Erythroblast (primary cell): ENCODE results near the gene PPIL3.

Source experiments
- DNase-seq, 2 experiments: peaks; one replicate each; lab custom pipeline; 2025; lab: John Stamatoyannopoulos, UW
- GATA1 ChIP-seq: IDR thresholded peaks from 2 replicates; pipeline ENCODE4 v1.6.1; 2011; ENCODE audit warnings: low read depth, mild to moderate bottlenecking, control low read depth, low read length, moderate library complexity
- POLR2A ChIP-seq: IDR thresholded peaks from 2 replicates; pipeline ENCODE4 v1.6.1; 2011; ENCODE audit warnings: mild to moderate bottlenecking, low read length

PPIL3 gene

DNA sequence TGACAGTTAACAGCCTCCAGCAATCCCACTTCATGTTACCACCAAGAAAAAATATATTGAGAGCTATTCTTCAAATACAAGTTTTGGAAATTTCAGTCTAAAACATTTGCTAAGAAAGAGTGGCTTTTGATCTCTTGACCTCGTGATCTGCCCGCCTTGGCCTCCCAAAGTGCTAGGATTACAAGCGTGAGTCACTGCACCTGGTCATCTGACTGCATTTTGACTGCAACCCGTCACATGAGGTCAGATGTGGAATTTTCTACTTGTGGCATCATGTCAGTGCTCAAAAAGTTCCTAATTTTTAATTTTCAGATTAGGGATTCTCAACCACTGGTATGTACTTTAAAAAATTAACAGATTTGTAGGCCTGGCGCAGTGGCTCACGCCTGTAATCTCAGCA, 15.3 kb downstream of the PPIL3 start:
- TF ChIP-seq POLR2A = no peak
- no peak for TF ChIP-seq GATA1
- no peak for DNase-seq

GRCh38 chr2:200871151-200871550, 17.7 kb downstream of the PPIL3 start:
- TF ChIP-seq GATA1 = no peak
- no peak for TF ChIP-seq POLR2A
- peak; percentile 7 to 56 for DNase-seq

DNA sequence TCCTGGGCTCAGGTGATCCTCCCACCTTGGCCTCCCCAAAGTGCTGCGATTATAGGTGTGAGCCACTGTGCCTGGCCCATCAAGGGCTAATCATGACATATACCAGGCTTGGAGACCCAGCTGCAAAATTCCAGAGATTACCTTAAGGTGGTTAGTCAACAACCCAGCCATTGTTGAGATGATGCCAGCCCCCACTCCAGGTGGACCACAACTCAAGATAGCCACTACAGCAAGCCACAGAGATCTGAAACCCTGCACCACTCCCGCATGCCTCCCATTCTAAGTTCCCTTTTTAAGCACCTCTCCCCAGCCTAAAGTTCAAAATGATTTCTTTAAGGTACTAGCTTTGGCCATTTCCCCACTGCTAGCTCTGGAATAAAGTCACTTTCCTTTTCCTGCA, 19.9 kb downstream of the PPIL3 start:
- TF ChIP-seq POLR2A (no peak), GATA1 (no peak)
- DNase-seq = peak in 1 of 2 experiments; percentile 33

GRCh38 chr2:200864176-200865034, 24.5 kb downstream of the PPIL3 start, which contains the start of gene CLK1:
Gene CLK1, minus strand, starts transcription at chr2:200864658. Its CDS starts 2,796 bp downstream, at chr2:200861862.
- DNase-seq = peak; percentile 96 to 98
- TF ChIP-seq POLR2A = peak; percentile 100
- TF ChIP-seq GATA1 = no peak

- TF ChIP-seq POLR2A (no peak), GATA1 (no peak)
Measured at GRCh38 chr2:200863782-200864175, 25.1 kb downstream of the PPIL3 start.

DNA sequence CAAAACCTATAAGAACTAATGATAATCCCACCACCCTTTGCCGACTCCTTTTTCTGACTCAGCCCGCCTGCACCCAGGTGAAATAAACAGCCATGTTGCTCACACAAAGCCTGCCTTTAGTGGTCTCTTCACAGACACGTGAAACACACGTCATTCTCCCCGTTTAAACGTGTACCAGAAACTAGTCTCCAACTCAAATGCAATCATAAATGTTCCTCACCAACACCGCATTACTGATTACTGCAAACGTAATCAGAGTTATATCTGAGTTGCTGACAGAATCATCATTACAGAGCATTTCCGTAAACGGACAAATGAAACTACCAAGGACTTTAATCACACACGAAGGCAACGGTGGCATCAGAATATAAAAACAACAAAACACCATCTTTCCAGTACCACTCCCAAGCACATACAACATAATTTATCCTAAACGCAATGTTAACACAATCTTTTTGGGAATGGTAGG, 26.3 kb downstream of the PPIL3 start:
- TF ChIP-seq POLR2A (peak; percentile 66), GATA1 (no peak)
- peak; percentile 77 to 86 for DNase-seq

More at GRCh38 chr2:200863782-200864175, 25.1 kb downstream of the PPIL3 start:
- peak in 1 of 2 experiments; percentile 74 for DNase-seq

DNA sequence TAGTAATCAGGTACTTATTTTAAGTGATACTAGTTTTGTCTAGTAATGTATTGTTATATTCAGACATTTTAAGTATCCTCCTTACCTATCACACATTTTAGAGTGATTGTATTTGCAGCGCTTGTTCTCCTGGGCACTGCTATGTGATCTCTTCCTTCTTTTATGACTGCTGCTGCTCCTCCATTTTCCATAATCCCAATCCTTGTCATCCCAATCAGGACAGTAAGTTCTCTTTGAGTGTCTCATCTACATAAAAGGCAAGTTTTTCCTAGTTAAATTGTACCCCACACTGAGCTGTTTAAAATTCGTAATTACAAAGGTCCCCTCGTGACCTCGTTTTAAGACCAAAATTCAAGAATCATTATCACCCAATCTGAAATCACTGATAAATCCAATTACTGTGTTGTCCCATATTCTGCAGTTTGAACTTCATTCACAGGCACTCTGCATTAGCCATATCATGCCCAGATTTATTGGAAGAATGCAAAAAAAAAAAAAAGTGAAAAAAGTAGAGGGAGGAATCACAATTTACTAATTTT, 27.2 kb downstream of the PPIL3 start:
- peak in 1 of 2 experiments; percentile 18 for DNase-seq
- TF ChIP-seq GATA1 (no peak), POLR2A (no peak)

- TF ChIP-seq GATA1 (no peak), POLR2A (no peak)
- no peak for DNase-seq
Measured at GRCh38 chr2:200860092-200860795, 28.6 kb downstream of the PPIL3 start.

DNA sequence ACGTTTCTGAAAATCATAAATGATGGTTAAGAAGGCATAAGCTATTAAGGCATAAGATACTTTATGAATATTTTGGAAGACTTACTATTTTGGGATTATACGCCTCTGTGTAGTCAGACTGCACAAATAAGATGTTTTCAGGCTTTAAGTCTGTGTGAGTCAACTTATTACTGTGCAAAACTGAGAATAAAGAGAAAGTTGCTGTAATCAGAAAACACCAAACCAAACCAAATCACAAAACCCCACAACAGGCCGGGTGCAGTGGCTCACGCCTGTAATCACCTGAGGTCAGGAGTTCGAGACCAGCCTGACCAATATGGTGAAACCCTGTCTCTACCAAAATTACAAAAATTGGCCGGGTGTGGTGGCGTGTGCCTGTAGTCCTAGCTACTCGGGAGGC, 32.1 kb downstream of the PPIL3 start:
- TF ChIP-seq POLR2A (no peak), GATA1 (no peak)
- DNase-seq = no peak

GRCh38 chr2:200852605-200853004, 36.3 kb downstream of the PPIL3 start:
- no peak for DNase-seq
- TF ChIP-seq GATA1 (no peak), POLR2A (no peak)

GRCh38 chr2:200851398-200852248, 37.3 kb downstream of the PPIL3 start:
- no peak for TF ChIP-seq POLR2A
- no peak for TF ChIP-seq GATA1
- no peak for DNase-seq

GRCh38 chr2:200850512-200851256, 38.2 kb downstream of the PPIL3 start:
- peak in 1 of 2 experiments; percentile 6 for DNase-seq
- TF ChIP-seq GATA1 (no peak), POLR2A (no peak)
